ENCODE results near the gene LGI4.
A peak's percentile ranks its signal among the peaks of the same experiment; 100 is the strongest.

The LGI4 gene

DNA sequence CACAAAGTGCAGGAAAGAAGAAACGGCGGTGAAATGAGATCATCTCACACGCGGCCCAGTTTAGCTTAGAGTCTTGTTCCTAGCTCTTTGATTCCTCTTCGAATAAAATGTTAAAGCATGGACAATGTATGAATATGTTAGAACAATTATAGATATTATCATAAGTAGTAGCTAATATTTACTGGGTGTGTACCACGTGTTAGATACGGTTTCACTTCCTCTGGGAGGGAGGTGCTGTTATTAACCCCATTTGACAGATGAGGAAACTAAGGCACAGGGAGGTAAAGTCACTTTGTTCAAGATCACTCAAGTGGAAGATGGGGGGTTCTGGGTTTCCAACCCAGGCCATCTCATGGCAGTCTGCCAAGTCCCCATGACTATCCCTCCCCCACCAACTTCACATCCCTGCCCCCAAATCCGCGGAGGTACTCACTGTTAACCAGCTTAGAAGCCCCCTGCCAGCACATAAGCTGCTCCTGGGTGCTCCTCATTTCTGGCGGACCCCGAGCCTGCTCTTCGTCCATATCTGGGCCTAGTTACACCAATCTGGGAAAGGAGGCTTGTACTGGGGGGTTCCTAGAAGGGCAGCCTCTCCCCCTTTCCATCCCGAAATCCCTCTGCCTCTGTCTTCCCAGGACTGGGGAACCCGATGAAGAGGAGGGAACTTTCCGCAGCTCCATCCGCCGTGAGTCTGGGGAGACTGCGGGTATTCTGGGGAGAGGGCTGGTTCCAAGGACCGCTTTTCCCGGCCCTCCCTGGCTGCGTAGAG lies 7.2 kb upstream of the LGI4 start:
- no peak for DNase-seq (ENCODE audit: low read depth)
- TF ChIP-seq, protein P1, sequence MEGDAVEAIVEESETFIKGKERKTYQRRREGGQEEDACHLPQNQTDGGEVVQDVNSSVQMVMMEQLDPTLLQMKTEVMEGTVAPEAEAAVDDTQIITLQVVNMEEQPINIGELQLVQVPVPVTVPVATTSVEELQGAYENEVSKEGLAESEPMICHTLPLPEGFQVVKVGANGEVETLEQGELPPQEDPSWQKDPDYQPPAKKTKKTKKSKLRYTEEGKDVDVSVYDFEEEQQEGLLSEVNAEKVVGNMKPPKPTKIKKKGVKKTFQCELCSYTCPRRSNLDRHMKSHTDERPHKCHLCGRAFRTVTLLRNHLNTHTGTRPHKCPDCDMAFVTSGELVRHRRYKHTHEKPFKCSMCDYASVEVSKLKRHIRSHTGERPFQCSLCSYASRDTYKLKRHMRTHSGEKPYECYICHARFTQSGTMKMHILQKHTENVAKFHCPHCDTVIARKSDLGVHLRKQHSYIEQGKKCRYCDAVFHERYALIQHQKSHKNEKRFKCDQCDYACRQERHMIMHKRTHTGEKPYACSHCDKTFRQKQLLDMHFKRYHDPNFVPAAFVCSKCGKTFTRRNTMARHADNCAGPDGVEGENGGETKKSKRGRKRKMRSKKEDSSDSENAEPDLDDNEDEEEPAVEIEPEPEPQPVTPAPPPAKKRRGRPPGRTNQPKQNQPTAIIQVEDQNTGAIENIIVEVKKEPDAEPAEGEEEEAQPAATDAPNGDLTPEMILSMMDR (IDR thresholded peaks at IDR 0.05; ENCODE audit: insufficient read depth, low read depth, low read length, missing control alignments): no peak
- H3K4me3 ChIP-seq (ENCODE audit: low read depth, low read length): no peak overlapping the region

DNA sequence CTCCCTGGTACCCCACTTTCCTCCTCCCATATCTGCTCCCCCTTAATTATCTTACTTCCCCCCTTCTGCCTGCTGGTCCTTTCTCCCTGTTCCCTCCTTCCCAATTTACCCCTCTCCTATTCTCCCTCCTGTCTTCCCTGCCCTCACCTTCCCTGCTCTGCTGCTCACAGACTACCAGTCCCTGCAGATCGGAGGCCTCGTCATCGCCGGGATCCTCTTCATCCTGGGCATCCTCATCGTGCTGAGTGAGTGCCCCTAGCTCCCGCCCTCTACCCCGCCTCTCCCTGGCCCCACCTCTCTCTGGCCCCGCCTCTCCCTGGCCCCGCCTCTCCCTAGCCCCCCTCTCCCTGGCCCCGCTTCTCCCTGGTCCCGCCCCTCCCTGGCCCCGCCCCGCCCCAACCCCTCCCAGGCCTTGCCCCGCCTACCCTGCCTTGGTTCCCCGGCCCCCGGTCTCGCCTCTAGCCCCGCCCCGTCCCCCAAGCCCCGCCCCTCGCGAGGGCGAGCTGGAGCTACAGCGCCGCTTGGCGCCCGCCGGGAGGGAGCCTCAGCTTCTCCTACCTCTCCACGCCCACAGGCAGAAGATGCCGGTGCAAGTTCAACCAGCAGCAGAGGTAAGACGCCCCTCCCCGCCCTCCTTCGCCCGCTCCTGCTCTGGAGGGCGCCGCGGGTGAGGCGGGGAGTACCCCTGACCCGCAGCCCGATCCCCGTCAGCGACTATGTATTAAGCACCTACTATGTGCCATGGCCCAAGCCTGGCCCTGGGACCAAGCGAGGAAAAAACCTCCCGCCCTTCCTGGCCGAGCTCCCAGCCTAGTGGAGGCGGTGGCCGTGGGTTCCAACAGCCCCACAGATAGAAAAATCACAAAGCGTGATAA lies 6.3 kb upstream of the LGI4 start:
- peak; percentile 92 for DNase-seq (ENCODE audit: low read depth)
- TF ChIP-seq, protein P1 (IDR thresholded peaks at IDR 0.05; ENCODE audit: insufficient read depth, low read depth, low read length, missing control alignments): peak; percentile 57
- H3K4me3 ChIP-seq (ENCODE audit: low read depth, low read length): no peak overlapping the region

DNA sequence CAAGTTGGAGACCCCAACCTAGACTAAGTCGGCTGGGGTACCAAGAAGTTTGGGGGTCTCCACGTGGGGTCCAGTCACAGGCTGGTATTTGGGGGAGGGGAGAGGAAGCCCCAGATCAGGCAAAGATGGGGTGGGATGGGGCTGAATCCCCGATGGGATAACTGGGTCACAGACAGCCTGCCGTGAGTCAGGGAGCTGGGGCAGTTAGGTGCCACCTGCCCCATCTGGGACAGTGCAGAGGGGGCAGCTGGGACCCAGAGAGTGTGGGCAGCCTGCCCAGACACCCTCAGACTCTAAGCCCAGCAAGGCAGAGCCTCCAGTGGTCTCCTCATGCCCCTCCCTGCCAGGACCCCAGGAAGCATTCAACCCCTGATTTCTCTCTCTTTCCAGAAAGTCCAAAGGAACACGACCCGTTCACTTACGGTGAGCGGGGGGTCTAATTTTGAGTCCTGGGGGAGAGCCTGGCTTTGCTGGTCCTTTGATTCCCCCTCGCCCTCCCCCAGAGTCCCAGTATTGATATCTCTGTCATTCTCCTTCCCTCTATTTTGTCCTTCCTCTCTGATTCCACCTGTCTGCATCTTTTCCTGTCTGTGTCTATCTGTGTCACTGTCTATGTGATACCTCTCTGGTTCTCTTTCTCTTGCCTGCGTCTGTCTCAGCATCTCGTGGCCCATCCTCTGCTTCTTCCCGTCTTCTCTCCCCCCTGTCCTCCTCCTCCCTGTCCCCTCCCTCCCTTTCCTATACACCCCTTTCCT lies 5.5 kb upstream of the LGI4 start:
- no peak overlapping the region for H3K4me3 ChIP-seq (ENCODE audit: low read depth, low read length)
- TF ChIP-seq, protein P1 (IDR thresholded peaks at IDR 0.05; ENCODE audit: insufficient read depth, low read depth, low read length, missing control alignments): no peak
- no peak for DNase-seq (ENCODE audit: low read depth)

DNA sequence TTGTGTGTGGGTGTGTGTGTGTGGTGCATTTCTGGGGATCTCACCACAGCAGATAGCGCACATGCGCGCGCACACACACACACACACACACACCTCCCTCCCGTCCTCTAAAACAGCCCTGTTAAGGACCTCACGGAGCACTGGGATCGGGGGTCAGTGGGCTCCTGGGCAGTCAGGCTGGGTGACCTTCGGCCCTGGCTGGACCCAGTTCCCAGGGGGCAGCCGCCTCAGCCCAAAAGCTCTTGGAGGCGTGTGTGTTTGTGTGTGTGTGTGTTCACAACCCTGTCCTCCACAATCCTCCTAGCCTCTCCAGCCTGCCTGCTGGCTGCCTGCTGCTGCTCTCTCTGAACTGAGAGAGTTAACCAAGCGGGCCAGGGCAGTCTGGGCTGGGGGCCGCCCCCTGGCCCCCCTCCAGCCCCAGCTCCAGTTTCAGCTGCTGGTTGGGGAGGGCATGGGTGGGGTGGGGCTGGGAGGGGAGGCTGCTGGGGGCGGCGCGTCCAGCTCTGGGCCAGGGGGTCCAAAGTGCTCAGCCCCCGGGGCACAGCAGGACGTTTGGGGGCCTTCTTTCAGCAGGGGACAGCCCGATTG lies 3.5 kb upstream of the LGI4 start, which contains the start of gene FXYD1:
TSS of gene FXYD1 (plus strand) at position 520 of the 588 bp plus-strand sequence. CDS start 1,256 bp downstream, outside the sequence.
- no peak for DNase-seq (ENCODE audit: low read depth)
- H3K4me3 ChIP-seq (ENCODE audit: low read depth, low read length): no peak within 1 kb of the TSS
- TF ChIP-seq, protein P1 (IDR thresholded peaks at IDR 0.05; ENCODE audit: insufficient read depth, low read depth, low read length, missing control alignments): no peak

DNA sequence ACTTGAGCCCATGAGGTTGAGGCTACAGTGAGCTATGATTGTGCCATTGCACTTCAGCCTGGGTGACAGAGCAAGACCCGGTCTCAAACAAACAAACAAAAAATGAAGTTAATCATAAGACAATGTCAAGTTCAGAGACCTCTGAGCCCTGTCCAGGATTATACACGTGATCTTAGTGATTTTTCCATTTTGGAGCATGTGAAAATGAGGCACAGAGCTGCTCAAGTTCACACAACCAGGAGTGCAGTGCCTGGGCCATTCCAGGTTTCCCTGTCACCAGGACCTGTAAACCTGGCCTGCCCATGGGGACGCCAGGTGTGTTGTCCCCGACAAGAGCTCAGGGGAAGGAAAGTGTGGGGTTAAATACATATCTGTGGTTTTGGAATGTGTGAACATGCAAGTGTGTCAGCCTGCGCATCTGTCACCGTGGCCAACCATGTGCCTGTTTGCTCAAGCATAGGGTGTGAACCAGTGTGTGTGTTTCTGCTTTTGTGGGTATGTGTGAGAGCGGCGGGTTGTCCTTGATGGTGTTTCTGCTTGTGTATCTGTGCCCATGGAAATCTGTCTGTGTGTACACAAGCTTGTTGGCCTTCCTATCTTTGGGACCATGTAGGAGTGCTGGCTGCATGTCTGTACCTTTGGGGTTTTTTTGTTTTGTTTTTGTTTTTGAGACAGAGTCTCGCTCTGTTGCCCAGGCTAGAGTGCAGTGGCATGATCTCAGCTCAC lies 2.3 kb upstream of the LGI4 start:
- no peak for DNase-seq (ENCODE audit: low read depth)
- TF ChIP-seq, protein P1 (IDR thresholded peaks at IDR 0.05; ENCODE audit: insufficient read depth, low read depth, low read length, missing control alignments): no peak
- no peak overlapping the region for H3K4me3 ChIP-seq (ENCODE audit: low read depth, low read length)

DNA sequence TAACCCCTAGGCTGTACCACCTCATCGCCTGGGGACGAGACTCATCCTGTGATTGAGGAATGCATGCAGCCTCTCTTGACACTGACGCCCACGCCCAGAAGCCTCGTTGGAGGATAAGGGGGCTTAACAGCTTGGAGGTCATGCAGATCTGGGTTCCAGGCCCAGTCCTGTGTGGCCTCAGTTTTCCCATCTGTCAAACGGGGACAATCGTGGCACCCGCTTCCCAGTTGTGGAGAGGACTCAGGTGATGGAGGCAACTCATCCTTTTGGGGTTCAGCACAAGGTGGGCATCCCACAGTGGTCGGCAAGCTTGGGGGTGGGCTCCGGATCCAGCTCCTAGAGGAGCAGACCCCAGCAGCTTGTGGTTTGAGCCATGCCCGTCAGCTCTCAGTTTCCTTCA lies 1.4 kb upstream of the LGI4 start:
- no peak overlapping the region for H3K4me3 ChIP-seq (ENCODE audit: low read depth, low read length)
- TF ChIP-seq, protein P1 (IDR thresholded peaks at IDR 0.05; ENCODE audit: insufficient read depth, low read depth, low read length, missing control alignments): no peak
- DNase-seq (ENCODE audit: low read depth): no peak
